Activated T-helper 17 cell treated with anti-CD3 and anti-CD28 coated beads, Interleukin-2, amount 50 U/mL, for 72 hours (primary cell): ENCODE results near the gene KLF5. TPM values are rescaled to one million over a fixed set of nuclear protein-coding genes. Genes with fewer than 3 reads are reported as not detected.
"Not testable (repeated sequence)": the region's sequence is repeated elsewhere in the genome, so short reads cannot be mapped to it uniquely, and the experiment has no call there.

Source experiments
- ATAC-seq: fragments of 150-1000 bp; cut with Tn5 transposase; replicated peaks from 2 replicates; pipeline ENCODE4 v1.10.0; 2021; ENCODE audit warnings: mild to moderate bottlenecking, moderate library complexity
- H3K27ac Mint-ChIP-seq: one replicate; pipeline ENCODE4 v1.8.0; 2022; ENCODE audit warnings: mixed read lengths
- H3K27me3 Mint-ChIP-seq: one replicate; pipeline ENCODE4 v1.8.0; 2022; ENCODE audit warnings: mixed read lengths
- H3K36me3 Mint-ChIP-seq: one replicate; pipeline ENCODE4 v1.8.0; 2022; ENCODE audit warnings: low read depth, mild to moderate bottlenecking, mixed read lengths
- H3K4me1 Mint-ChIP-seq: one replicate; pipeline ENCODE4 v1.8.0; 2022; ENCODE audit warnings: mixed read lengths
- H3K4me3 Mint-ChIP-seq: one replicate; pipeline ENCODE4 v1.8.0; 2022; ENCODE audit warnings: mild to moderate bottlenecking, mixed read lengths
- H3K9me3 Mint-ChIP-seq: one replicate; pipeline ENCODE4 v1.8.0; 2022; ENCODE audit warnings: mixed read lengths
- total RNA-seq, 2 donors: library from RNA; stranded (reverse); gene quantifications; one replicate each; pipeline ENCODE4 v1.2.3, GENCODE V29; 2022

Gene KLF5
- total RNA-seq, result 1 to 10 TPM; 3.5 to 5.2 TPM

- Mint-ChIP-seq H3K4me1 (peaks cover 10% of the 10 kb centered on the region), H3K27me3 (peaks cover 19% of the 10 kb centered on the region), H3K27ac (peak within 1 kb of the TSS; percentile 48)
Measured at GRCh38 chr13:73058736-73059459, at the start of gene KLF5. Gene KLF5 (plus strand): TSS chr13:73059005. CDS start chr13:73059328, 323 bp downstream.

GRCh38 chr13:73011751-73012150, 47.1 kb upstream of the KLF5 start:
- ATAC-seq, result no peak
- no peaks in the 10 kb centered on the region for H3K27me3 Mint-ChIP-seq

More at GRCh38 chr13:73058736-73059459, at the start of gene KLF5:
- H3K9me3 Mint-ChIP-seq, result no peaks in the 10 kb centered on the region
- H3K36me3 Mint-ChIP-seq, result peaks cover 13% of the 10 kb centered on the region
- H3K4me3 Mint-ChIP-seq, result peak within 1 kb of the TSS; percentile 89
- peak; percentile 98 for ATAC-seq

GRCh38 chr13:73015805-73016204, 43.0 kb upstream of the KLF5 start:
- Mint-ChIP-seq H3K9me3 (no peaks in the 10 kb centered on the region), H3K27ac (no peak overlapping the region)
- no peak for ATAC-seq

More at GRCh38 chr13:73011751-73012150, 47.1 kb upstream of the KLF5 start:
- H3K27ac Mint-ChIP-seq, result no peak overlapping the region
- no peaks in the 10 kb centered on the region for H3K9me3 Mint-ChIP-seq
- no peaks in the 10 kb centered on the region for H3K4me1 Mint-ChIP-seq
- H3K4me3 Mint-ChIP-seq, result no peak overlapping the region
- peaks cover 26% of the 10 kb centered on the region for H3K36me3 Mint-ChIP-seq

GRCh38 chr13:73018336-73018735, 40.5 kb upstream of the KLF5 start:
- no peaks in the 10 kb centered on the region for H3K27me3 Mint-ChIP-seq
- H3K36me3 Mint-ChIP-seq, result peaks cover 41% of the 10 kb centered on the region
- no peak overlapping the region for H3K27ac Mint-ChIP-seq
- no peak overlapping the region for H3K4me3 Mint-ChIP-seq
- ATAC-seq, result no peak
- H3K9me3 Mint-ChIP-seq, result no peaks in the 10 kb centered on the region
- no peaks in the 10 kb centered on the region for H3K4me1 Mint-ChIP-seq

More at GRCh38 chr13:73015805-73016204, 43.0 kb upstream of the KLF5 start:
- Mint-ChIP-seq H3K27me3 (no peaks in the 10 kb centered on the region), H3K36me3 (peaks cover 47% of the 10 kb centered on the region), H3K4me3 (no peak overlapping the region), H3K4me1 (no peaks in the 10 kb centered on the region)

- ATAC-seq, result peak; percentile 97
- Mint-ChIP-seq H3K27me3 (no peaks in the 10 kb centered on the region), H3K36me3 (peaks cover 5% of the 10 kb centered on the region), H3K4me1 (no peaks in the 10 kb centered on the region), H3K4me3 (no peak overlapping the region), H3K9me3 (no peaks in the 10 kb centered on the region), H3K27ac (no peak overlapping the region)
Measured at GRCh38 chr13:73025217-73026012, 33.4 kb upstream of the KLF5 start.

GRCh38 chr13:73034901-73035300, 23.9 kb upstream of the KLF5 start:
- Mint-ChIP-seq H3K27ac (no peak overlapping the region), H3K9me3 (no peaks in the 10 kb centered on the region), H3K4me3 (no peak overlapping the region), H3K27me3 (no peaks in the 10 kb centered on the region), H3K36me3 (no peaks in the 10 kb centered on the region), H3K4me1 (no peaks in the 10 kb centered on the region)
- ATAC-seq, result no peak

GRCh38 chr13:73035660-73036059, 23.1 kb upstream of the KLF5 start:
- Mint-ChIP-seq H3K4me3 (no peak overlapping the region), H3K27me3 (no peaks in the 10 kb centered on the region), H3K9me3 (no peaks in the 10 kb centered on the region), H3K36me3 (no peaks in the 10 kb centered on the region), H3K4me1 (no peaks in the 10 kb centered on the region), H3K27ac (no peak overlapping the region)
- ATAC-seq, result no peak

- no peak for ATAC-seq
- Mint-ChIP-seq H3K36me3 (no peaks in the 10 kb centered on the region), H3K4me1 (no peaks in the 10 kb centered on the region), H3K27ac (no peak overlapping the region), H3K4me3 (no peak overlapping the region), H3K27me3 (no peaks in the 10 kb centered on the region), H3K9me3 (no peaks in the 10 kb centered on the region)
Measured at GRCh38 chr13:73036566-73036965, 22.2 kb upstream of the KLF5 start.

GRCh38 chr13:73038064-73038463, 20.7 kb upstream of the KLF5 start:
- Mint-ChIP-seq H3K27me3 (no peaks in the 10 kb centered on the region), H3K9me3 (no peaks in the 10 kb centered on the region), H3K4me3 (no peak overlapping the region), H3K36me3 (no peaks in the 10 kb centered on the region), H3K4me1 (no peaks in the 10 kb centered on the region), H3K27ac (no peak overlapping the region)
- no peak for ATAC-seq

- Mint-ChIP-seq H3K4me3 (no peak overlapping the region), H3K27ac (no peak overlapping the region), H3K36me3 (no peaks in the 10 kb centered on the region), H3K4me1 (no peaks in the 10 kb centered on the region), H3K27me3 (no peaks in the 10 kb centered on the region), H3K9me3 (no peaks in the 10 kb centered on the region)
- ATAC-seq, result no peak
Measured at GRCh38 chr13:73039201-73040108, 19.4 kb upstream of the KLF5 start.

GRCh38 chr13:73040484-73040883, 18.3 kb upstream of the KLF5 start:
- H3K27me3 Mint-ChIP-seq, result no peaks in the 10 kb centered on the region
- H3K9me3 Mint-ChIP-seq, result no peaks in the 10 kb centered on the region
- no peak overlapping the region for H3K27ac Mint-ChIP-seq
- no peak overlapping the region for H3K4me3 Mint-ChIP-seq
- ATAC-seq, result no peak
- no peaks in the 10 kb centered on the region for H3K4me1 Mint-ChIP-seq
- H3K36me3 Mint-ChIP-seq, result no peaks in the 10 kb centered on the region

- Mint-ChIP-seq H3K9me3 (no peaks in the 10 kb centered on the region), H3K27me3 (no peaks in the 10 kb centered on the region), H3K4me1 (no peaks in the 10 kb centered on the region), H3K4me3 (no peak overlapping the region), H3K27ac (no peak overlapping the region), H3K36me3 (no peaks in the 10 kb centered on the region)
- ATAC-seq, result no peak
Measured at GRCh38 chr13:73040968-73041596, 17.7 kb upstream of the KLF5 start.

- no peak for ATAC-seq
- Mint-ChIP-seq H3K27ac (no peak overlapping the region), H3K36me3 (no peaks in the 10 kb centered on the region), H3K9me3 (no peaks in the 10 kb centered on the region), H3K27me3 (no peaks in the 10 kb centered on the region), H3K4me3 (no peak overlapping the region), H3K4me1 (no peaks in the 10 kb centered on the region)
Measured at GRCh38 chr13:73045031-73045430, 13.8 kb upstream of the KLF5 start.

- not testable (repeated sequence) for H3K36me3 Mint-ChIP-seq, H3K27ac Mint-ChIP-seq, H3K9me3 Mint-ChIP-seq, H3K4me3 Mint-ChIP-seq, H3K27me3 Mint-ChIP-seq, H3K4me1 Mint-ChIP-seq, ATAC-seq
Measured at GRCh38 chr13:73048615-73049014, 10.2 kb upstream of the KLF5 start.
